HCT116 (cell line): ENCODE data around the gene CAPN1. TPM values are rescaled to one million over a fixed set of nuclear protein-coding genes. Genes with fewer than 3 reads are reported as not detected.

Source experiments
- ATAC-seq: fragments of 200-7000 bp; cut with Tn5 transposase; 2 replicates; pipeline ENCODE4 v1.9.1; 2020; ENCODE audit warnings: mild to moderate bottlenecking, moderate library complexity
- BruUV-seq: library from RNA; stranded (reverse); fragments of 400-500 nt; replicated peaks from 2 replicates; lab custom pipeline; 2021; lab: Mats Ljungman, UMichigan
- CTCF ChIA-PET: fragments of 300-600 bp; sonication (Branson Sonifier 250); formaldehyde crosslinking; loops from one replicate; lab custom pipeline; 2021; ENCODE audit warnings: antibody characterized with exemption; lab: Charles Lee
- POLR2A ChIA-PET: fragments of 300-600, 350-600 bp; sonication (Branson Sonifier 250); formaldehyde crosslinking; loops from one replicate; lab custom pipeline; 2021; ENCODE audit warnings: antibody characterized with exemption; lab: Charles Lee
- RAD21 ChIA-PET, 2 experiments: fragments of 300-600 bp; sonication (Branson Sonifier 250); formaldehyde crosslinking; loops; one replicate each; lab custom pipeline; 2023; ENCODE audit warnings: low total read pairs in 2 of 2; ENCODE audit not compliant: uncharacterized antibody in 2 of 2, unreplicated experiment in 2 of 2, low non-redundant PET in 1 of 2; lab: Charles Lee
- DNase-seq: peaks from one replicate; pipeline ENCODE4 v3.0.0-alpha.2; 2010; ENCODE audit warnings: low read depth, low spot score
- H2AFZ ChIP-seq: fragments of 200-600 bp; shearing (Covaris generic), sonication (generic); 2 replicates; pipeline ENCODE4 v1.6.1; 2017; ENCODE audit warnings: low read depth, mixed run types, mixed read lengths, antibody characterized with exemption, low read length; ENCODE audit not compliant: poor library complexity, severe bottlenecking
- H3K27ac ChIP-seq: 2 replicates; pipeline ENCODE4 v1.5.1; 2012; ENCODE audit warnings: low read depth, low read length
- H3K27me3 ChIP-seq: fragments of 200-600 bp; sonication (generic); 2 replicates; pipeline ENCODE4 v1.6.1; 2016; ENCODE audit warnings: mixed run types, low read length, mixed read lengths; ENCODE audit not compliant: insufficient read depth
- H3K36me3 ChIP-seq, 2 experiments: fragments of 200-500 bp in 1 of 2; fragments of 200-600 bp in 1 of 2; sonication (Bioruptor generic) in 1 of 2; sonication (generic) in 1 of 2; 2 replicates each; pipeline versions ENCODE4 v1.5.1 to v1.6.1; 2014 to 2016; ENCODE audit warnings: low read length in 2 of 2, inconsistent platforms in 1 of 2, mixed read lengths in 1 of 2, mixed run types in 1 of 2; ENCODE audit not compliant: insufficient read depth in 2 of 2, control insufficient read depth in 1 of 2
- H3K4me1 ChIP-seq, 2 experiments: fragments of 200-600 bp in 1 of 2; sonication (generic) in 1 of 2; 2 replicates each; pipeline versions ENCODE4 v1.5.1 to v1.6.1; 2012 to 2017; ENCODE audit warnings: low read length in 2 of 2, inconsistent platforms in 1 of 2, mild to moderate bottlenecking in 1 of 2, mixed read lengths in 1 of 2, mixed run types in 1 of 2, moderate library complexity in 1 of 2; ENCODE audit not compliant: insufficient read depth in 2 of 2, control insufficient read depth in 1 of 2
- H3K4me2 ChIP-seq: fragments of 200-600 bp; sonication (generic); 2 replicates; pipeline ENCODE4 v1.6.1; 2017; ENCODE audit warnings: mixed run types, low read length, mixed read lengths
- H3K4me3 ChIP-seq, 2 experiments: fragments of 200-600 bp in 1 of 2; sonication (generic) in 1 of 2; replicated peaks in 1 of 2; 2 replicates each; pipeline ENCODE4 v1.5.1; 2011 to 2016; ENCODE audit warnings: low read length in 2 of 2, control low read depth in 1 of 2, low read depth in 1 of 2, mild to moderate bottlenecking in 1 of 2, mixed read lengths in 1 of 2, mixed run types in 1 of 2
- H3K79me2 ChIP-seq: fragments of 200-600 bp; sonication (generic); 2 replicates; pipeline ENCODE4 v1.6.1; 2017; ENCODE audit warnings: mild to moderate bottlenecking, mixed run types, low read length, moderate library complexity, mixed read lengths; ENCODE audit not compliant: insufficient read depth
- H3K9ac ChIP-seq: fragments of 200-600 bp; sonication (generic); 2 replicates; pipeline ENCODE4 v1.6.1; 2016; ENCODE audit warnings: low read length, mixed read lengths
- H3K9me2 ChIP-seq: fragments of 200-600 bp; sonication (generic), shearing (Covaris generic); 2 replicates; pipeline ENCODE4 v1.6.1; 2017; ENCODE audit warnings: mixed run types, mild to moderate bottlenecking, moderate library complexity; ENCODE audit not compliant: insufficient read depth
- H3K9me3 ChIP-seq, 2 experiments: fragments of 200-500 bp in 1 of 2; fragments of 200-600 bp in 1 of 2; sonication (Bioruptor generic) in 1 of 2; sonication (generic) in 1 of 2; 2 replicates each; pipeline ENCODE4 v1.6.1; 2014 to 2017; ENCODE audit warnings: low read length in 2 of 2, mixed read lengths in 2 of 2, inconsistent platforms in 1 of 2, low read depth in 1 of 2, mild to moderate bottlenecking in 1 of 2, mixed run types in 1 of 2, moderate library complexity in 1 of 2; ENCODE audit not compliant: control insufficient read depth in 1 of 2, insufficient read depth in 1 of 2
- H4K20me1 ChIP-seq: fragments of 200-600 bp; sonication (generic), shearing (Covaris generic); 2 replicates; pipeline ENCODE4 v1.6.1; 2017; ENCODE audit warnings: mixed run types, mild to moderate bottlenecking, moderate library complexity; ENCODE audit not compliant: insufficient read depth
- CEBPB ChIP-seq: IDR thresholded peaks from 2 replicates; pipeline ENCODE4 v1.6.1; 2012; ENCODE audit warnings: low read depth
- EZH2 ChIP-seq: fragments of 200-600 bp; sonication (generic); IDR thresholded peaks from 2 replicates; pipeline ENCODE4 v1.6.1; 2017; ENCODE audit warnings: antibody characterized with exemption, mixed run types
- EZH2phosphoT487 ChIP-seq: fragments of 200-600 bp; IDR thresholded peaks from 2 replicates; pipeline ENCODE4 v1.6.1; 2018; ENCODE audit warnings: antibody characterized with exemption, borderline replicate concordance
- MAX ChIP-seq: IDR thresholded peaks from 2 replicates; pipeline ENCODE4 v1.6.1; 2012
- POLR2A ChIP-seq: IDR thresholded peaks from 2 replicates; pipeline ENCODE4 v1.7.0; 2011; ENCODE audit warnings: borderline replicate concordance; ENCODE audit not compliant: insufficient read depth, insufficient read length; ENCODE audit errors: extremely low read depth
- RAD21 ChIP-seq: IDR thresholded peaks from 2 replicates; pipeline ENCODE4 v1.6.1; 2012; ENCODE audit warnings: low read depth, mild to moderate bottlenecking
- SP1 ChIP-seq: IDR thresholded peaks from 2 replicates; pipeline ENCODE4 v1.6.1; 2012; ENCODE audit warnings: low read depth
- YY1 ChIP-seq: IDR thresholded peaks from 2 replicates; pipeline ENCODE4 v1.6.1; 2011; ENCODE audit warnings: low read length, low read depth, moderate library complexity, mild to moderate bottlenecking; ENCODE audit not compliant: insufficient replicate concordance; ENCODE audit errors: extremely low read depth
- ZNF274 ChIP-seq: fragments of 200-500 bp; sonication (Bioruptor generic); IDR thresholded peaks from 2 replicates; pipeline ENCODE4 v1.6.1; 2014; ENCODE audit warnings: mild to moderate bottlenecking, low read depth, low read length, inconsistent platforms
- intact Hi-C: fragments of 100-400 bp; cut with micrococcal nuclease; formaldehyde crosslinking; loops from 2 replicates; pipeline ENCODE4 v1.10.0; 2022
- total RNA-seq: library from RNA; stranded (reverse); gene quantifications from one replicate; pipeline ENCODE4 v1.2.1, GENCODE V29; 2021; ENCODE audit not compliant: unreplicated experiment
- TF ChIP-seq, protein P1 (sequence below): IDR thresholded peaks from 2 replicates; pipeline ENCODE4 v1.6.1; 2012; ENCODE audit warnings: low read depth
- TF ChIP-seq, protein P2 (sequence below): IDR thresholded peaks from 2 replicates; pipeline ENCODE4 v1.6.1; 2012

Gene CAPN1
- total RNA-seq, 1 experiment from 2014 or later: 279 TPM

GRCh38 chr11:65226103-65226442 lies 44.3 kb downstream of the CAPN1 start:
- Histone ChIP-seq H2AFZ (no peak overlapping the region), H3K4me3 (no peak overlapping the region), H3K9me2 (0 out of 2 replicates have a peak, but pooled peaks cover under 1% of the 10 kb centered on the region), H4K20me1 (no peaks in the 10 kb centered on the region), H3K9ac (no peak overlapping the region), H3K36me3 (no peaks in the 10 kb centered on the region), H3K79me2 (no peaks in the 10 kb centered on the region), H3K27me3 (no peaks in the 10 kb centered on the region), H3K27ac (peak overlapping the region; percentile 56; the same call in 1 of the 2 replicates), H3K4me1 (peaks cover 13 to 18% of the 10 kb centered on the region in 2 experiments), H3K9me3 (no peaks in the 10 kb centered on the region), H3K4me2 (no peak overlapping the region)
- CTCF ChIA-PET: interaction anchor here (1.1 kb wide), 1 partner anchor 26 kb away, joined by 3 read pairs; no protein-coding TSS in a partner anchor
- POLR2A ChIA-PET: no interaction called here
- DNase-seq (no peak), ATAC-seq (no peak)
- no peak for TF ChIP-seq POLR2A
- TF ChIP-seq YY1: no peak
- no TSS peak for BruUV-seq
- RAD21 ChIA-PET: no interaction called here
- intact Hi-C loops: no loop called here

DNA sequence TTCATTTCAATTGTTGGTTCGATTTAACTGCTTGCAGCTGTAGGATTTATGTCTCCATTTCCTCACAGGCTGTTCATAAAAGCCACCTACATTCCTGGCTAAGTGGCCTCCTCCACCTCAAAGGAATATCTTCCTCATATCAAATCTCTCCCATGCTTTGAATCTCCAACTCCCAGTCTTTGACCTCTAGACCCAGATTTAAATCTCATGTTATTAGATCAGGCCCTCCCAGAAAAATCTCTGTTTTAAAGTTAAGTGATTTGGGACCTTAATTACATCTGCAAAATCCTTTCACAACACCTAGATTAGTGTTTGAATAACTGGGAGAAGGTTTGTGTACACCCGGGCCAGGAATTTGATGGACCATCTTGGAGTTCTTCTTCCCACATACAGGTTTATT lies 46.2 kb downstream of the CAPN1 start:
- no peak for TF ChIP-seq SP1
- no peak for TF ChIP-seq EZH2
- TF ChIP-seq, protein P1, sequence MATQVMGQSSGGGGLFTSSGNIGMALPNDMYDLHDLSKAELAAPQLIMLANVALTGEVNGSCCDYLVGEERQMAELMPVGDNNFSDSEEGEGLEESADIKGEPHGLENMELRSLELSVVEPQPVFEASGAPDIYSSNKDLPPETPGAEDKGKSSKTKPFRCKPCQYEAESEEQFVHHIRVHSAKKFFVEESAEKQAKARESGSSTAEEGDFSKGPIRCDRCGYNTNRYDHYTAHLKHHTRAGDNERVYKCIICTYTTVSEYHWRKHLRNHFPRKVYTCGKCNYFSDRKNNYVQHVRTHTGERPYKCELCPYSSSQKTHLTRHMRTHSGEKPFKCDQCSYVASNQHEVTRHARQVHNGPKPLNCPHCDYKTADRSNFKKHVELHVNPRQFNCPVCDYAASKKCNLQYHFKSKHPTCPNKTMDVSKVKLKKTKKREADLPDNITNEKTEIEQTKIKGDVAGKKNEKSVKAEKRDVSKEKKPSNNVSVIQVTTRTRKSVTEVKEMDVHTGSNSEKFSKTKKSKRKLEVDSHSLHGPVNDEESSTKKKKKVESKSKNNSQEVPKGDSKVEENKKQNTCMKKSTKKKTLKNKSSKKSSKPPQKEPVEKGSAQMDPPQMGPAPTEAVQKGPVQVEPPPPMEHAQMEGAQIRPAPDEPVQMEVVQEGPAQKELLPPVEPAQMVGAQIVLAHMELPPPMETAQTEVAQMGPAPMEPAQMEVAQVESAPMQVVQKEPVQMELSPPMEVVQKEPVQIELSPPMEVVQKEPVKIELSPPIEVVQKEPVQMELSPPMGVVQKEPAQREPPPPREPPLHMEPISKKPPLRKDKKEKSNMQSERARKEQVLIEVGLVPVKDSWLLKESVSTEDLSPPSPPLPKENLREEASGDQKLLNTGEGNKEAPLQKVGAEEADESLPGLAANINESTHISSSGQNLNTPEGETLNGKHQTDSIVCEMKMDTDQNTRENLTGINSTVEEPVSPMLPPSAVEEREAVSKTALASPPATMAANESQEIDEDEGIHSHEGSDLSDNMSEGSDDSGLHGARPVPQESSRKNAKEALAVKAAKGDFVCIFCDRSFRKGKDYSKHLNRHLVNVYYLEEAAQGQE: no peak
- TF ChIP-seq CEBPB: no peak
- no peak for TF ChIP-seq ZNF274
- TF ChIP-seq, protein P2, sequence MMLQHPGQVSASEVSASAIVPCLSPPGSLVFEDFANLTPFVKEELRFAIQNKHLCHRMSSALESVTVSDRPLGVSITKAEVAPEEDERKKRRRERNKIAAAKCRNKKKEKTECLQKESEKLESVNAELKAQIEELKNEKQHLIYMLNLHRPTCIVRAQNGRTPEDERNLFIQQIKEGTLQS: no peak
- no peak for TF ChIP-seq RAD21
- no peak for TF ChIP-seq MAX
- TF ChIP-seq EZH2phosphoT487: no peak
- POLR2A ChIA-PET: no interaction called here
- RAD21 ChIA-PET: no interaction called here
- intact Hi-C loops: no loop called here
- no peak overlapping the region for H2AFZ ChIP-seq
- ATAC-seq (no peak), DNase-seq (no peak)
- 0 out of 2 replicates have a peak, but pooled peaks cover 2% of the 10 kb centered on the region for H3K9me2 ChIP-seq
- H3K9ac ChIP-seq: no peak overlapping the region
- CTCF ChIA-PET: no interaction called here
- no peak overlapping the region for H3K4me2 ChIP-seq
- H3K4me1 ChIP-seq: peaks cover 13 to 27% of the 10 kb centered on the region in 2 experiments
- H4K20me1 ChIP-seq: no peaks in the 10 kb centered on the region
- no peak overlapping the region for H3K27ac ChIP-seq
- BruUV-seq: no TSS peak
- H3K36me3 ChIP-seq: no peaks in the 10 kb centered on the region
- no peaks in the 10 kb centered on the region for H3K27me3 ChIP-seq
- no peak overlapping the region for H3K4me3 ChIP-seq
- no peaks in the 10 kb centered on the region for H3K79me2 ChIP-seq
- H3K9me3 ChIP-seq: no peaks in the 10 kb centered on the region
